Measurements from ENCODE around the gene GBP3. TPM values are rescaled to one million over a fixed set of nuclear protein-coding genes. Genes with fewer than 3 reads are reported as not detected.

GBP3 gene
- total and polyA plus RNA-seq, 7 experiments from 2014 or later, result 11.1 to 39.9 (median 17.7) TPM

DNA sequence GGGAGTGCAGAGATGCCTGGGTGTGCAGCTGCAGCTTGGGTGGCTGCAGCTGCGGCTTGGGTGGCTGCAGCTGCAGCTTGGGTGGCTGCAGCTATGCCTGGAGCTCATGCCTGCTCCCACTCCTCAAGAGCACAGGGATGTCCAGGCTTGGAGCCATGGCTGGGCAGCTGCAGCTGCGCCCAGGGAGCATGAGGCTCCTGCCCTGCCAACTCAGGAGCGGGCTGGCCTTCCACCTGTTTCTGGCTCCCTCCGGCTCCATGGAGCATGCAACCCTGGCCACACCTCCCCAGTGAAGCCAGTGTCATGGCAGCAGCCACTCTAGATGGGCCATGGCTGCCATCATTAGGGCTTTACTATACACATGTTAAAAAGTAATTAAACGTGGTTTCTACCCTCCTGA is 21.3 kb upstream of the GBP3 start:
- Histone ChIP-seq H3K36me3 (ENCODE audit: control insufficient read depth in 2 of 3, insufficient read depth in 3 of 3, low read length in 3 of 3) (peaks cover 0 to 13% (median 0%) of the 10 kb centered on the region in 3 experiments), H3K4me3 (ENCODE audit: low read length) (no peak overlapping the region), H3K27ac (ENCODE audit: low read depth, low read length) (no peak overlapping the region), H3K4me1 (ENCODE audit: control insufficient read depth in 2 of 2, insufficient read depth in 2 of 2, low read length in 2 of 2) (no peaks in the 10 kb centered on the region), H3K9me3 (ENCODE audit: control insufficient read depth in 2 of 3, low read length in 3 of 3) (peaks cover 0 to 8% (median 0%) of the 10 kb centered on the region in 3 experiments), H3K27me3 (ENCODE audit: control insufficient read depth in 2 of 2, insufficient read depth in 2 of 2, low read length in 2 of 2) (no peaks in the 10 kb centered on the region)
- DNase-seq, result no peak
- Mint-ChIP-seq H3K27me3 (peaks cover 0 to 1% (median 0%) of the 10 kb centered on the region in 5 donors), H3K9me3 (peaks cover 0 to 16% (median 3%) of the 10 kb centered on the region in 11 donors), H3K4me1 (peaks cover 0 to 32% (median 21%) of the 10 kb centered on the region in 7 donors), H3K36me3 (peaks cover 0 to 56% (median 31%) of the 10 kb centered on the region in 5 donors), H3K4me3 (no peak overlapping the region), H3K27ac (no peak overlapping the region)
- CTCF ChIA-PET, result no interaction called here
- intact Hi-C loops (cut with micrococcal nuclease), result no loop called here
- POLR2A ChIA-PET, result no interaction called here
- ATAC-seq, result no peak

DNA sequence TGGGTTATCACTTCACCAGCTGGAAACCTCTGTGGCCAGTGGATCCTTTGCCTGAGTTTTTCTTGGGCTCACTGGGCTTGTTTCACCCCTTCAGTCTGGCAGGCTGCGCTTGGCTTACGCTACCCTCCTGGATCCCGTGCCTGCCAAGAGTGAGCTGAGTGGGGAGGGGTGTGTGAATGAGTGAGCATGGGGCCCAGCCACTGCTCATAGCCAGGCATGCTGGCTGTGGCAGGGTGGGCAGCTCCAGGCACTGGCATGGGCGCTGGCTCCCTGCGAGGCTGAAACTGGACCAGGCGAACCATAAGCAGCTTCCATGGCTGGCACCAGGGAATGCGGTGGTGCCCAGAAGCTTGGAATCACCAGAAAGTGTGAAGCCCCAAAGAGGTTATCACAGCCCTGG is 19.8 kb upstream of the GBP3 start:
- Mint-ChIP-seq H3K36me3 (peaks cover 4 to 53% (median 21%) of the 10 kb centered on the region in 5 donors), H3K4me3 (no peak overlapping the region), H3K9me3 (peaks cover 0 to 19% (median 3%) of the 10 kb centered on the region in 11 donors), H3K27ac (no peak overlapping the region), H3K27me3 (peaks cover 0 to 3% (median 0%) of the 10 kb centered on the region in 5 donors), H3K4me1 (peaks cover 0 to 23% (median 21%) of the 10 kb centered on the region in 7 donors)
- no peak overlapping the region for H3K27ac ChIP-seq (ENCODE audit: low read depth, low read length)
- ChIA-PET CTCF (interaction anchor here (0.5 to 1.2 kb wide), 2 partner anchors 61 to 316 kb away, joined by 3 to 4 read pairs; no protein-coding TSS in a partner anchor), POLR2A (interaction anchor here (1.1 kb wide), 1 partner anchor 157 kb away, joined by 4 read pairs; no protein-coding TSS in a partner anchor)
- DNase-seq, result no peak
- H3K4me3 ChIP-seq (ENCODE audit: low read length), result no peak overlapping the region
- H3K4me1 ChIP-seq (ENCODE audit: control insufficient read depth in 2 of 2, insufficient read depth in 2 of 2, low read length in 2 of 2), result no peaks in the 10 kb centered on the region
- peaks cover 0 to 7% (median 0%) of the 10 kb centered on the region in 3 experiments for H3K36me3 ChIP-seq (ENCODE audit: control insufficient read depth in 2 of 3, insufficient read depth in 3 of 3, low read length in 3 of 3)
- H3K27me3 ChIP-seq (ENCODE audit: control insufficient read depth in 2 of 2, insufficient read depth in 2 of 2, low read length in 2 of 2), result no peaks in the 10 kb centered on the region
- ATAC-seq, result no peak
- peaks cover 0 to 8% (median 0%) of the 10 kb centered on the region in 3 experiments for H3K9me3 ChIP-seq (ENCODE audit: control insufficient read depth in 2 of 3, low read length in 3 of 3)
- intact Hi-C loops (cut with micrococcal nuclease), result no loop called here

DNA sequence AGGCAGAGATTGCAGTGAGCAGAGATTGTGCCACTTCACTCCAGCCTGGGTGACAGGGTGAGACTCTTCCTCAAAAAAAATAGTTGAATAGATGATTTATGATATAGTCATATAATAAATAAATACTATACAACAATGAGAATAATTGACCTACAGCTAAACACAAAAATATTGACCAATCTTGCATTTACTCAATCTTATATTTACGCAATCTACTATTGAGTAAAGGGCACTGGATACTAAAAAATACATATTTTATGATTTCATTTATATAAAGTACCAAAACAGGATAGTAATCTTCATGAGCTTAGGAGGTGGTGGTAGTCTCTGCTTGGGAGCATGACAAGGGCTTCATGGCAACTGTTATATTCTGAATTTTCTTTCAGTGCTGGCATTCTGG is 19.1 kb upstream of the GBP3 start:
- Histone ChIP-seq H3K36me3 (ENCODE audit: control insufficient read depth in 2 of 3, insufficient read depth in 3 of 3, low read length in 3 of 3) (peaks cover 0 to 7% (median 0%) of the 10 kb centered on the region in 3 experiments), H3K4me3 (ENCODE audit: low read length) (no peak overlapping the region), H3K27me3 (ENCODE audit: control insufficient read depth in 2 of 2, insufficient read depth in 2 of 2, low read length in 2 of 2) (no peaks in the 10 kb centered on the region), H3K9me3 (ENCODE audit: control insufficient read depth in 2 of 3, low read length in 3 of 3) (peaks cover 0 to 8% (median 0%) of the 10 kb centered on the region in 3 experiments), H3K4me1 (ENCODE audit: control insufficient read depth in 2 of 2, insufficient read depth in 2 of 2, low read length in 2 of 2) (no peaks in the 10 kb centered on the region), H3K27ac (ENCODE audit: low read depth, low read length) (no peak overlapping the region)
- intact Hi-C loops (cut with micrococcal nuclease), result no loop called here
- Mint-ChIP-seq H3K4me3 (peak overlapping the region in 1 of 10 donors; percentile 12), H3K27ac (peak overlapping the region in 1 of 9 donors; percentile 51), H3K27me3 (peaks cover 0 to 3% (median 0%) of the 10 kb centered on the region in 5 donors), H3K4me1 (peaks cover 0 to 23% (median 21%) of the 10 kb centered on the region in 7 donors), H3K36me3 (peaks cover 4 to 55% (median 20%) of the 10 kb centered on the region in 5 donors), H3K9me3 (peaks cover 0 to 19% (median 3%) of the 10 kb centered on the region in 11 donors)
- POLR2A ChIA-PET, result interaction anchor here (0.7 to 0.9 kb wide), 2 partner anchors 19 to 23 kb away, joined by 3 read pairs; partner anchors contain the start of gene GBP3
- CTCF ChIA-PET, result interaction anchor here (1.0 kb wide), 1 partner anchor 57 kb away, joined by 4 read pairs; no protein-coding TSS in a partner anchor
- ATAC-seq (no peak), DNase-seq (no peak)

DNA sequence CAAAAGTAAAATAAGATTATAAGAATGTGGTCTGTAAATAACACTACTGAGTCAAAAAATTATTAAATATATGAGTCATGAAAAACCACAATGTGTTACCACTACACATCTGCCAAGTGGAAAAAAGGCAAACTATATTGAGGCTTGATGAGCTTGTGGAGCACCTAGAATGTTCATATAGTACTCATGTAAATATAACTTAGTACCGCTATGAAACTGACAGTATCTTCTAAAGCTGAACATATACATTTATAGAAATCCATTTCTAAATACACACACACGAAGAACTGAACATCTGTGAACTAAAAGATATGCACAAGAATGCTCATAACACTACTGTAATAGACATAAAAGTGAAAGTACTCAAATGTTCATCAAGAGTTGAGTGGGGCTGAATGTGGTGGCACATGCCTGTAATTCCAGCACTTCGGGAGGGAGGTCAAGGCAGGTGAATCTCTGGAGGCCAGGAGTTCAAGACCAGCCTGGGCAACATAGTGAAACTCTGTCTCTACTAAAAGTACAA is 18.5 kb upstream of the GBP3 start:
- peaks cover 4 to 55% (median 20%) of the 10 kb centered on the region in 5 donors for H3K36me3 Mint-ChIP-seq
- DNase-seq, result peak in 1 of 9 donors; percentile 33
- no peaks in the 10 kb centered on the region for H3K27me3 ChIP-seq (ENCODE audit: control insufficient read depth in 2 of 2, insufficient read depth in 2 of 2, low read length in 2 of 2)
- no peak for ATAC-seq
- peaks cover 0 to 7% (median 0%) of the 10 kb centered on the region in 3 experiments for H3K36me3 ChIP-seq (ENCODE audit: control insufficient read depth in 2 of 3, insufficient read depth in 3 of 3, low read length in 3 of 3)
- ChIA-PET POLR2A (interaction anchor here (0.7 to 1.4 kb wide), 3 partner anchors 15 to 22 kb away, joined by 3 to 4 read pairs (median 3); partner anchors contain the start of gene GBP3), CTCF (interaction anchor here (1.0 kb wide), 1 partner anchor 57 kb away, joined by 4 read pairs; no protein-coding TSS in a partner anchor)
- intact Hi-C loops (cut with micrococcal nuclease), result no loop called here
- H3K4me3 ChIP-seq (ENCODE audit: low read length), result no peak overlapping the region
- H3K4me1 ChIP-seq (ENCODE audit: control insufficient read depth in 2 of 2, insufficient read depth in 2 of 2, low read length in 2 of 2), result no peaks in the 10 kb centered on the region
- peaks cover 0 to 3% (median 0%) of the 10 kb centered on the region in 5 donors for H3K27me3 Mint-ChIP-seq
- peak overlapping the region in 2 of 9 donors; percentile 32 to 51 for H3K27ac Mint-ChIP-seq
- peaks cover 0 to 21% (median 3%) of the 10 kb centered on the region in 11 donors for H3K9me3 Mint-ChIP-seq
- peaks cover 0 to 23% (median 21%) of the 10 kb centered on the region in 7 donors for H3K4me1 Mint-ChIP-seq
- H3K9me3 ChIP-seq (ENCODE audit: control insufficient read depth in 2 of 3, low read length in 3 of 3), result peaks cover 0 to 8% (median 0%) of the 10 kb centered on the region in 3 experiments
- H3K27ac ChIP-seq (ENCODE audit: low read depth, low read length), result no peak overlapping the region
- peak overlapping the region in 1 of 10 donors; percentile 12 for H3K4me3 Mint-ChIP-seq

DNA sequence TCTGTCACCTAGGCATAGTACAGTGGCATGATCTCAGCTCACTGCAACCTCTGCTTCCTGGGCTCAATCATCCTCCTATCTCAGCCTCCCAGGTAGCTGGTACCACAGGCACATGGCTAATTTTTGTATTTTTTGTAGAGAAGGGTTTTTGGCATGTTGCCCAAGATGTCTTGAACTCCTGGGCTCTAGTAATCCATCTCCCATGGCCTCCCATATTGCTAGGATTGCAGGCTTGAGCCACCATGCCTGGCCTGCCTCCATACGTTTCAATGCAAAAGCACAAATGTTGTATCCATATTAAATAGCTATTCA is 17.6 kb upstream of the GBP3 start:
- intact Hi-C loops (cut with micrococcal nuclease), result no loop called here
- POLR2A ChIA-PET, result interaction anchor here (0.9 to 1.4 kb wide), 2 partner anchors 16 kb away, joined by 3 to 4 read pairs; no protein-coding TSS in a partner anchor
- peaks cover 4 to 58% (median 20%) of the 10 kb centered on the region in 5 donors for H3K36me3 Mint-ChIP-seq
- peaks cover 0 to 3% (median 0%) of the 10 kb centered on the region in 5 donors for H3K27me3 Mint-ChIP-seq
- peaks cover 0 to 7% (median 0%) of the 10 kb centered on the region in 3 experiments for H3K36me3 ChIP-seq (ENCODE audit: control insufficient read depth in 2 of 3, insufficient read depth in 3 of 3, low read length in 3 of 3)
- no peak overlapping the region for H3K4me3 ChIP-seq (ENCODE audit: low read length)
- ATAC-seq (no peak), DNase-seq (no peak)
- H3K27me3 ChIP-seq (ENCODE audit: control insufficient read depth in 2 of 2, insufficient read depth in 2 of 2, low read length in 2 of 2), result no peaks in the 10 kb centered on the region
- CTCF ChIA-PET, result no interaction called here
- H3K27ac ChIP-seq (ENCODE audit: low read depth, low read length), result no peak overlapping the region
- H3K4me1 Mint-ChIP-seq, result peaks cover 0 to 27% (median 24%) of the 10 kb centered on the region in 7 donors
- H3K27ac Mint-ChIP-seq, result peak overlapping the region in 1 of 9 donors; percentile 17
- H3K4me1 ChIP-seq (ENCODE audit: control insufficient read depth in 2 of 2, insufficient read depth in 2 of 2, low read length in 2 of 2), result peaks cover 3% of the 10 kb centered on the region in 2 donors
- H3K4me3 Mint-ChIP-seq, result no peak overlapping the region
- peaks cover 0 to 26% (median 3%) of the 10 kb centered on the region in 11 donors for H3K9me3 Mint-ChIP-seq
- H3K9me3 ChIP-seq (ENCODE audit: control insufficient read depth in 2 of 3, low read length in 3 of 3), result peaks cover 0 to 8% (median 0%) of the 10 kb centered on the region in 3 experiments

DNA sequence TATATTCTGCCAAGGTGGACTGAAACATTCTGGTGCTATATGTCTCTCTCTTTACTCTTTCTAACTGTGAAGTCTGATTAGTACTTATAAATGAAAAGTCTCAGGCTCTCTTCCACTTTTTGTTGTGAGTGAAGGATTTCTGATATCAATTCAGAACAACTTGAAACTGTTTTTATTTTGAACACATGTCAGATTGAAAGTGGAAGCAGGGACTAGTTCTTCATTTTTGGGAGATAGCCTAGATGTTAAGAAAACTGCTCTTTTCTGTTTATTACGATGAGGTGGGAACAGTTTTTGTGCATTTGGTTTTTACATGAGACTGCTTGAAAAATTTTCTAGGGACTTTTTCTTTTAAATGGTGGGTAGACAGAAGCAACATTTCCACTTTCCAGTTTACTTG is 14.5 kb upstream of the GBP3 start:
- intact Hi-C loops (cut with micrococcal nuclease), result no loop called here
- H3K9me3 Mint-ChIP-seq, result peaks cover 0 to 38% (median 5%) of the 10 kb centered on the region in 11 donors
- POLR2A ChIA-PET, result no interaction called here
- Histone ChIP-seq H3K4me1 (ENCODE audit: control insufficient read depth in 2 of 2, insufficient read depth in 2 of 2, low read length in 2 of 2) (peaks cover 19 to 20% of the 10 kb centered on the region in 2 donors), H3K27me3 (ENCODE audit: control insufficient read depth in 2 of 2, insufficient read depth in 2 of 2, low read length in 2 of 2) (no peaks in the 10 kb centered on the region), H3K4me3 (ENCODE audit: low read length) (no peak overlapping the region), H3K27ac (ENCODE audit: low read depth, low read length) (no peak overlapping the region), H3K9me3 (ENCODE audit: control insufficient read depth in 2 of 3, low read length in 3 of 3) (no peaks in the 10 kb centered on the region), H3K36me3 (ENCODE audit: control insufficient read depth in 2 of 3, insufficient read depth in 3 of 3, low read length in 3 of 3) (no peaks in the 10 kb centered on the region)
- peaks cover 4 to 59% (median 17%) of the 10 kb centered on the region in 5 donors for H3K36me3 Mint-ChIP-seq
- CTCF ChIA-PET, result no interaction called here
- H3K27ac Mint-ChIP-seq, result no peak overlapping the region
- DNase-seq, result no peak
- peaks cover 0 to 5% (median 0%) of the 10 kb centered on the region in 5 donors for H3K27me3 Mint-ChIP-seq
- H3K4me1 Mint-ChIP-seq, result peaks cover 11 to 55% (median 43%) of the 10 kb centered on the region in 7 donors
- no peak overlapping the region for H3K4me3 Mint-ChIP-seq
- ATAC-seq, result no peak

All from naive thymus-derived CD4-positive, alpha-beta T cell (primary cell).